ENCODE measurements around the gene RNF130.

DNA sequence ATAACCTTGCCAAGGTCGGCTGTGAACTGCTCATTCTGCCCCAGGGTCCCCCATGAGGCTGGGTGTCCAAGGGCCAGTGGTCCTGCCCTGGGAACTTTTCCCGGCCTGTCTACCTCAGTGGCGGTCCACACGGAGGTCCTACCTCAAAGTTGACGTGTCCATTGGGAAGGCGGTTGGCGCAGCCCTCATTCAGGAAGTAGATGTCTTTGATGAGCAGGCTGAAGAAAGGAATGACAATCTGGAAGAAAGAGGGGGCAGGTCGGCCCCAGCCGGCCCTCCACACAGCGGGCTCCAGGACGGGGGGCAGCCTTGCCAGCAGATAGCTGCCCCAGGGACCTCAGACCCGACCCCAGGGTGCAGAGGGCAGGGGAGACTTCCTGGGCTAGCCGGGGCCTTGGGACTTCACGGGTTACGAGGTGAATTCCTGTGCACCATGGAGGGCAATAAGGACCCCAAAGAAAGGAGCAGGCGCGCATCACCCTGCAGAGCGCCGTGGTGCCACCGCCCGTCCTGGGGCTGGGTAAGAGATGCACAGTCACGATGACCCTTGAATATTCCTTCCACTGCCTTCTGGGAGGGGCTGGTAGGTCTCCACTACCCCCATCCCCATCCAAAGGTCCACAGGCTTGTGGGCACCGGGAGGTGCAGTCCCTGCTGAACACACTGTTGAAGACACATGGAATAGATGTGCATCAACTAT lies 42.9 kb upstream of the RNF130 start:
- TF ChIP-seq CREB5 (CRISPR knock-in tag; IDR thresholded peaks at IDR 0.05; ENCODE audit: low read depth), result no peak
- TF ChIP-seq, protein P1, sequence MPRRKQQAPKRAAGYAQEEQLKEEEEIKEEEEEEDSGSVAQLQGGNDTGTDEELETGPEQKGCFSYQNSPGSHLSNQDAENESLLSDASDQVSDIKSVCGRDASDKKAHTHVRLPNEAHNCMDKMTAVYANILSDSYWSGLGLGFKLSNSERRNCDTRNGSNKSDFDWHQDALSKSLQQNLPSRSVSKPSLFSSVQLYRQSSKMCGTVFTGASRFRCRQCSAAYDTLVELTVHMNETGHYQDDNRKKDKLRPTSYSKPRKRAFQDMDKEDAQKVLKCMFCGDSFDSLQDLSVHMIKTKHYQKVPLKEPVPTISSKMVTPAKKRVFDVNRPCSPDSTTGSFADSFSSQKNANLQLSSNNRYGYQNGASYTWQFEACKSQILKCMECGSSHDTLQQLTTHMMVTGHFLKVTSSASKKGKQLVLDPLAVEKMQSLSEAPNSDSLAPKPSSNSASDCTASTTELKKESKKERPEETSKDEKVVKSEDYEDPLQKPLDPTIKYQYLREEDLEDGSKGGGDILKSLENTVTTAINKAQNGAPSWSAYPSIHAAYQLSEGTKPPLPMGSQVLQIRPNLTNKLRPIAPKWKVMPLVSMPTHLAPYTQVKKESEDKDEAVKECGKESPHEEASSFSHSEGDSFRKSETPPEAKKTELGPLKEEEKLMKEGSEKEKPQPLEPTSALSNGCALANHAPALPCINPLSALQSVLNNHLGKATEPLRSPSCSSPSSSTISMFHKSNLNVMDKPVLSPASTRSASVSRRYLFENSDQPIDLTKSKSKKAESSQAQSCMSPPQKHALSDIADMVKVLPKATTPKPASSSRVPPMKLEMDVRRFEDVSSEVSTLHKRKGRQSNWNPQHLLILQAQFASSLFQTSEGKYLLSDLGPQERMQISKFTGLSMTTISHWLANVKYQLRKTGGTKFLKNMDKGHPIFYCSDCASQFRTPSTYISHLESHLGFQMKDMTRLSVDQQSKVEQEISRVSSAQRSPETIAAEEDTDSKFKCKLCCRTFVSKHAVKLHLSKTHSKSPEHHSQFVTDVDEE (CRISPR knock-in tag; IDR thresholded peaks at IDR 0.05), result no peak
- TF ChIP-seq, protein P2, sequence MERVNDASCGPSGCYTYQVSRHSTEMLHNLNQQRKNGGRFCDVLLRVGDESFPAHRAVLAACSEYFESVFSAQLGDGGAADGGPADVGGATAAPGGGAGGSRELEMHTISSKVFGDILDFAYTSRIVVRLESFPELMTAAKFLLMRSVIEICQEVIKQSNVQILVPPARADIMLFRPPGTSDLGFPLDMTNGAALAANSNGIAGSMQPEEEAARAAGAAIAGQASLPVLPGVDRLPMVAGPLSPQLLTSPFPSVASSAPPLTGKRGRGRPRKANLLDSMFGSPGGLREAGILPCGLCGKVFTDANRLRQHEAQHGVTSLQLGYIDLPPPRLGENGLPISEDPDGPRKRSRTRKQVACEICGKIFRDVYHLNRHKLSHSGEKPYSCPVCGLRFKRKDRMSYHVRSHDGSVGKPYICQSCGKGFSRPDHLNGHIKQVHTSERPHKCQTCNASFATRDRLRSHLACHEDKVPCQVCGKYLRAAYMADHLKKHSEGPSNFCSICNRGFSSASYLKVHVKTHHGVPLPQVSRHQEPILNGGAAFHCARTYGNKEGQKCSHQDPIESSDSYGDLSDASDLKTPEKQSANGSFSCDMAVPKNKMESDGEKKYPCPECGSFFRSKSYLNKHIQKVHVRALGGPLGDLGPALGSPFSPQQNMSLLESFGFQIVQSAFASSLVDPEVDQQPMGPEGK (CRISPR knock-in tag; IDR thresholded peaks at IDR 0.05; ENCODE audit: borderline replicate concordance), result no peak
- TF ChIP-seq PPARA (CRISPR knock-in tag; IDR thresholded peaks at IDR 0.05; ENCODE audit: borderline replicate concordance), result no peak

Data from SK-N-SH treated with all-trans-retinoic acid at 6 μM for 48 hours (cell line).